Measurements from ENCODE around the gene ADGRF3.

GRCh38 chr2:26326514-26326913 is 20.1 kb downstream of the ADGRF3 start:
- TF ChIP-seq CTCF (conservative IDR thresholded peaks at IDR 0.05; ENCODE audit: low read depth, low read length) = no peak
- TF ChIP-seq EZH2 (IDR thresholded peaks at IDR 0.05; ENCODE audit: borderline replicate concordance, low read depth, low read length, poor library complexity, severe bottlenecking) = no peak
